NK-92 (cell line): ENCODE results near the gene C11orf68.

Experiments
- DNase-seq: peaks from one replicate; lab custom pipeline; 2025; ENCODE audit not compliant: unreplicated experiment; lab: John Stamatoyannopoulos, UW

C11orf68 gene

GRCh38 chr11:65891219-65892136 lies 27.4 kb downstream of the C11orf68 start:
- no peak for DNase-seq

GRCh38 chr11:65890324-65891218 lies 28.3 kb downstream of the C11orf68 start, which contains the start of gene CCDC85B:
TSS of gene CCDC85B (plus strand) at chr11:65890673. CDS start at chr11:65890784, 111 bp downstream.
- DNase-seq, result peak; percentile 72

- peak; percentile 58 for DNase-seq
Observed at GRCh38 chr11:65888163-65888814, 30.6 kb downstream of the C11orf68 start, which contains the start of gene FIBP. TSS of gene FIBP (minus strand) at chr11:65888471. CDS start at chr11:65888418, 53 bp downstream.

- no peak for DNase-seq
Observed at GRCh38 chr11:65887723-65888162, 31.1 kb downstream of the C11orf68 start.

GRCh38 chr11:65886826-65887722 lies 31.8 kb downstream of the C11orf68 start:
- DNase-seq, result no peak

- no peak for DNase-seq
Observed at GRCh38 chr11:65885808-65886536, 32.9 kb downstream of the C11orf68 start.

- DNase-seq, result no peak
Observed at GRCh38 chr11:65885231-65885630, 33.6 kb downstream of the C11orf68 start.

- no peak for DNase-seq
Observed at GRCh38 chr11:65884716-65885092, 34.2 kb downstream of the C11orf68 start.

- no peak for DNase-seq
Observed at GRCh38 chr11:65883786-65884715, 34.8 kb downstream of the C11orf68 start.

GRCh38 chr11:65883058-65883761 lies 35.7 kb downstream of the C11orf68 start:
- DNase-seq, result no peak

GRCh38 chr11:65882120-65883057 lies 36.5 kb downstream of the C11orf68 start:
- no peak for DNase-seq

- no peak for DNase-seq
Observed at GRCh38 chr11:65880844-65881421, 37.9 kb downstream of the C11orf68 start.

- no peak for DNase-seq
Observed at GRCh38 chr11:65880027-65880426, 38.8 kb downstream of the C11orf68 start.

- no peak for DNase-seq
Observed at GRCh38 chr11:65879617-65880016, 39.2 kb downstream of the C11orf68 start, which contains the start of gene CTSW. TSS of gene CTSW (plus strand) at chr11:65879837. CDS start at chr11:65879855, 18 bp downstream.

- DNase-seq, result peak; percentile 63
Observed at GRCh38 chr11:65873318-65874156, 45.3 kb downstream of the C11orf68 start.
